Keratinocyte (primary cell): Measurements from ENCODE around the gene PKP2. TPM values are rescaled to one million over a fixed set of nuclear protein-coding genes. Genes with fewer than 3 reads are reported as not detected.

Experiments used
- DNase-seq: peaks from one replicate; pipeline ENCODE4 v3.0.0-alpha.2; 2011; ENCODE audit warnings: low read depth, missing footprints, low spot score
- FAIRE-seq: peaks from 2 replicates; lab custom pipeline; 2011; peaks lifted over from hg19 to GRCh38; lab: Jason Lieb, UNC
- H2AFZ ChIP-seq: 2 replicates; pipeline ENCODE4 v1.6.0; 2012; ENCODE audit warnings: low read length, control low read depth, inconsistent platforms; ENCODE audit not compliant: control insufficient read depth
- H3K27ac ChIP-seq: 2 replicates; pipeline ENCODE4 v1.5.1; 2011; ENCODE audit warnings: low read length; ENCODE audit not compliant: control insufficient read depth, insufficient read depth
- H3K27me3 ChIP-seq: 3 replicates; pipeline ENCODE4 v1.6.0; 2011; ENCODE audit warnings: low read length; ENCODE audit not compliant: control insufficient read depth, insufficient read depth; ENCODE audit errors: extremely low read depth
- H3K36me3 ChIP-seq, 2 experiments: 2 replicates in 1 of 2; 3 replicates in 1 of 2; pipeline ENCODE4 v1.5.1; 2011; ENCODE audit warnings: low read length in 2 of 2, mild to moderate bottlenecking in 1 of 2; ENCODE audit not compliant: control insufficient read depth in 2 of 2, insufficient read depth in 2 of 2; ENCODE audit errors: extremely low read depth in 1 of 2
- H3K4me1 ChIP-seq: 3 replicates; pipeline ENCODE4 v1.5.1; 2011; ENCODE audit warnings: low read length; ENCODE audit not compliant: control insufficient read depth, insufficient read depth; ENCODE audit errors: extremely low read depth
- H3K4me2 ChIP-seq: 3 replicates; pipeline ENCODE4 v1.6.0; 2011; ENCODE audit warnings: low read depth, low read length; ENCODE audit not compliant: control insufficient read depth, insufficient read depth; ENCODE audit errors: extremely low read depth
- H3K4me3 ChIP-seq, 3 experiments: fragments of 200-600 bp in 1 of 3; sonication (generic) in 1 of 3; 2 replicates in 2 of 3; 3 replicates in 1 of 3; pipeline ENCODE4 v1.5.1; 2011 to 2016; ENCODE audit warnings: low read length in 3 of 3, mild to moderate bottlenecking in 3 of 3, control low read depth in 2 of 3, inconsistent platforms in 1 of 3, low read depth in 1 of 3, mixed read lengths in 1 of 3, mixed run types in 1 of 3, moderate library complexity in 1 of 3; ENCODE audit not compliant: control insufficient read depth in 2 of 3, insufficient read depth in 2 of 3; ENCODE audit errors: extremely low read depth in 1 of 3
- H3K79me2 ChIP-seq: 2 replicates; pipeline ENCODE4 v1.6.0; 2012; ENCODE audit warnings: low read length; ENCODE audit not compliant: control insufficient read depth, insufficient read depth
- H3K9ac ChIP-seq: 3 replicates; pipeline ENCODE4 v1.6.0; 2011; ENCODE audit warnings: low read length; ENCODE audit not compliant: control insufficient read depth, insufficient read depth; ENCODE audit errors: extremely low read depth
- H3K9me1 ChIP-seq: 3 replicates; pipeline ENCODE4 v1.6.0; 2011; ENCODE audit warnings: low read length; ENCODE audit not compliant: control insufficient read depth, insufficient read depth; ENCODE audit errors: extremely low read depth
- H3K9me3 ChIP-seq: 2 replicates; pipeline ENCODE4 v1.5.1; 2012; ENCODE audit warnings: low read depth, low read length; ENCODE audit not compliant: control insufficient read depth
- H4K20me1 ChIP-seq: 3 replicates; pipeline ENCODE4 v1.6.0; 2011; ENCODE audit warnings: low read length; ENCODE audit not compliant: control insufficient read depth, insufficient read depth; ENCODE audit errors: extremely low read depth
- CTCF ChIP-seq, 3 experiments: IDR thresholded peaks in 1 of 3; conservative IDR thresholded peaks in 1 of 3; optimal IDR thresholded peaks in 1 of 3; 2 replicates in 2 of 3; 3 replicates in 1 of 3; pipeline versions ENCODE3 to v1.5.1; 2011; ENCODE audit warnings: low read length in 3 of 3, mild to moderate bottlenecking in 3 of 3, moderate library complexity in 2 of 3, control low read depth in 1 of 3, inconsistent platforms in 1 of 3; ENCODE audit not compliant: insufficient read depth in 2 of 3; ENCODE audit errors: extremely low read depth in 1 of 3
- EZH2 ChIP-seq: IDR thresholded peaks from one replicate; pipeline ENCODE4 v1.6.1; 2012; ENCODE audit warnings: inconsistent platforms, mild to moderate bottlenecking, low read length, moderate library complexity
- dilution Hi-C: fragments of 300-500 bp; cut with MboI; formaldehyde crosslinking; loops from one replicate; pipeline ENCODE4 v1.7.0; 2020; ENCODE audit warnings: low sequenced_read_pairs; ENCODE audit not compliant: extremely low pct_ligation_motif_present
- polyA plus RNA-seq, 5 experiments: library from polyadenylated mRNA; depleted of rRNA in 3 of 5; stranded (reverse) in 3 of 5; stranded (forward) in 1 of 5; unstranded in 1 of 5; fragments of >200 nt; gene quantifications; 1 replicate in 1 of 5; 2 replicates in 3 of 5; 3 replicates in 1 of 5; pipeline versions ENCODE4 v1.2.1 to v1.2.3, GENCODE V29; 2011 to 2012; ENCODE audit warnings: missing spikeins in 2 of 5, low read depth in 1 of 5, low replicate concordance in 1 of 5

Gene PKP2
- polyA plus RNA-seq, 1 donor (not counting 4 experiments of a cell fraction or from before 2014, with no cell fraction given), result 50.4 TPM

GRCh38 chr12:32897281-32897610, 669 bp upstream of the PKP2 start:
- Histone ChIP-seq H2AFZ (peak overlapping the region; percentile 73), H3K27ac (peak overlapping the region; percentile 86), H3K79me2 (peaks cover 37% of the 10 kb centered on the region), H4K20me1 (no peaks in the 10 kb centered on the region), H3K9ac (peak overlapping the region; percentile 77), H3K4me2 (peak overlapping the region; percentile 90), H3K36me3 (no peaks in the 10 kb centered on the region), H3K4me3 (peak overlapping the region; percentile 63 to 97 (median 69)), H3K9me1 (no peaks in the 10 kb centered on the region), H3K9me3 (no peaks in the 10 kb centered on the region), H3K27me3 (no peaks in the 10 kb centered on the region), H3K4me1 (peaks cover 51% of the 10 kb centered on the region)
- dilution Hi-C loops, result no loop called here
- DNase-seq (no peak), FAIRE-seq (peak; percentile 83)
- TF ChIP-seq EZH2, result no peak

GRCh38 chr12:32895688-32896431, 717 bp downstream of the PKP2 start:
- H3K4me2 ChIP-seq, result peak overlapping the region; percentile 94
- H3K79me2 ChIP-seq, result peaks cover 47% of the 10 kb centered on the region
- DNase-seq (no peak), FAIRE-seq (peak; percentile 74)
- no peaks in the 10 kb centered on the region for H4K20me1 ChIP-seq
- dilution Hi-C loops, result no loop called here
- TF ChIP-seq CTCF (optimal IDR thresholded peaks at IDR 0.05 in 1 of 3, IDR thresholded peaks at IDR 0.05 in 1 of 3, conservative IDR thresholded peaks at IDR 0.05 in 1 of 3; ENCODE audit: extremely low read depth in 1 of 3, insufficient read depth in 2 of 3, low read length in 3 of 3) (peak; percentile 30 to 51 (median 35)), EZH2 (no peak)
- H3K9me3 ChIP-seq, result no peaks in the 10 kb centered on the region
- peak overlapping the region; percentile 77 for H3K9ac ChIP-seq
- peak overlapping the region; percentile 35 for H2AFZ ChIP-seq
- H3K9me1 ChIP-seq, result no peaks in the 10 kb centered on the region
- H3K27ac ChIP-seq, result peak overlapping the region; percentile 86
- peaks cover 57% of the 10 kb centered on the region for H3K4me1 ChIP-seq
- no peaks in the 10 kb centered on the region for H3K36me3 ChIP-seq
- peak overlapping the region; percentile 77 to 97 (median 89) for H3K4me3 ChIP-seq
- no peaks in the 10 kb centered on the region for H3K27me3 ChIP-seq
